Measurements from ENCODE around the gene SAMD4A.

The SAMD4A gene

DNA sequence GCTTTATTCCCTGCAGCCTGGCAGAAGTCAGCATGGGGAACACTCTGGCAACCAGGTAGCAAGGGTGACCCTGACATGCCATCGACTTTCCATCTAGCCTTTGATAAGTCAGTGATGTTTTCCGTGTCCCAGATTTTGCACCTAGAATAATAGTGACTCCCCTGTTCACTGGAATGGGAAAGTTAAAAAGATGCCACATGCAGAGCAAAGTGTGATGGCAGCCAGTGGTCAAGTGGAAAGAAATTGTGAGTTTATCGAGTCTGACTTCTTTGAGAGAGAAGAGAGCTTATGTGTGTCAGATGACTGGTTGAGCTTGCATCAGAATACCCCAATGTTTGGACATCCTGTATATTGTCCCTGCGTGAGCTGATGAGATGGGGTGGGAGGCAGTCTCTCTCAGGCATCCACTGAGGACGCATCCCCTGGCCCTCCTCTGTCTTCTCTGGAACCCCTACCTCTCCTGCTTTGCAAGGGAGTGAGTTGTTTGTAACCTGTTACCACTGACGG, 187.2 kb downstream of the SAMD4A start:
- DNase-seq (ENCODE audit: low read depth in 2 of 3, low spot score in 1 of 3) = no peak

DNA sequence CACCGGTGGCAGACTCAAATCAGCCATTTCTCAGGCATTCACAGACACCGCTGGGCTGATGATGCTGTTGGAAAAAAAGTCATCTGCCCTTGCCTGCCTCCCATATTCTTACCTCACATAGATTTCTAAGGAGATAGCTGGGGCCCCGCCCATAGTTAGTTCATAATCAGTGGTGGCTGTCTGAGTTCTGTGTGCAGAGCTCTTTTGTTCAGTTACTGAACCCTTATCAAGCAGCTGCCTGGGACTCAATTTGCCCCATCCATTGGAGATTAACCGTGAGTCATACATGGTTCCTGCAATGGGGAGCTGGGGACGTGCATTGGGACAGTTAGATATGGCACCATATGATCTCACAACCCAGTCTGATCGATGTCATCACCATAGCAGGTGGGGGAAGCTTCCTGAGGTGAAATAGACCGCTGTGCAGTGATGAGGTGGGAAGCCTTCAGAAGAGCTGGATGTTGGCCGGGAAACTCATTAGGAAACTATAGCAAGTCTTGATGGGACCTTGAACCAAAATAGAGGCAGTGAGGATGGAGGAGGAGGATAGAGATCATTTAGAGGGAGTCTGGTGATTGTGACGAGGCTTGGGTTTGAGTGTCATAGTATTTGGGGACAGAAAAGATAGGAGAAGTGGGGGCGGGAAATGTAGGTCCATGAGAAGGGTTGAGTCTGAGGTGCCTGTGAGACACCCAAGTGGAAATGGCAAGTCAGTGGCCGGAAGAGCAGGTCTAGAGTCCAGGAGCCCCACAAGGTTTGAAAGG, 187.9 kb downstream of the SAMD4A start:
- no peak for DNase-seq (ENCODE audit: low read depth in 2 of 3, low spot score in 1 of 3)

DNA sequence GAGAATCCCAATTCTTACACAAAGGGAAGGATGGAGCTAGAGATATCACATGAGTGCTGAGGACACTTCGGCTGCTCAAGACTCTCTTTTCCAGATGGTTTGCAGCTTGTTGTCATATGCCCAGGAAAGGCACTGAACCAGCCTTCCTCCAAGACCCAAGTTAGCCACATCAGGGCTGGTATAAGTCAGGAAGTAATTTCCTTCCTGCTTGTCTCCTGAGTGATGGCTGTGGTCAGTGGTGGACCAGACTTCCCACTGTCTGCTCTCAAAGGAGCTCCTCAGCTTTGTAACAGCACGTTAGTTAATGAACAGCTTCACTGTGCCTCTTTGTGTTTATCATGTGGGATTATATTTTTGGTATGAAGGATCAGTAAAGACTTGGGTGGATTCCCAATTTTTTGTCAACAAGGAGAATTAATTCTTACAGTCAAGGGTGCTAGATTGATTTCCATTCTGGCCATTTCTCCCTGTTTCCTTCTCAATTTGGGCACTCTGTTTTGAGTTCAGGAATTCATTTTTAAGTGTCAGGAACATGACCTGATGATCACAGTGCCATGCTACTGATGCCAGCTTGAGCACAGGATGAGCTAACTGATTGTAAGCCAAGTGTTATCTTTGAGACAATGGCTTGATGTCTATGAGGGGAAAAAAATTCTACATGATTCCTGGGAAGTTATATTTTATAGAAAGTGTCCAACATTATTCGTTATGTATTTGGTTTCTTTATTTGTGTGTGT, 189.9 kb downstream of the SAMD4A start:
- DNase-seq (ENCODE audit: low read depth in 2 of 3, low spot score in 1 of 3) = no peak

DNA sequence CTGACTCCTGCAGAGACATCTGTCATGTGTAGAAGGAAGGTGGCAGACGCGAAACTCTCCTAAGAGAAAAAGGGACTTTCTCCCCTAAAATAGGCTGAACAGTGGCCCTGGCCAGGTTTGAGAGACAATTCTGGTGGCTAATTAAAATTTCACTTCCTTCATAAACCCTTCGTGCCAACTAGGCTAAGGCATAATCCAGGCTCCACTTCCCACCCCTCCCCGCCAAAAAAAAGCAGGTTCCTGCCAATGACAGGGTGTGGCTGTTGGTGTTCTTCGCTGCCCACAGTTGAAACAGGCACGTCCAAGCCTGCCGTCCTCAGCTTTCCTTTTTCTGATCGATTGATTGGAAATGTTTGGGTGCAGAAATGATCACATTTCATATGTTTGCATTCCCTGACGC, 191.1 kb downstream of the SAMD4A start:
- no peak for DNase-seq (ENCODE audit: low read depth in 2 of 3, low spot score in 1 of 3)

DNA sequence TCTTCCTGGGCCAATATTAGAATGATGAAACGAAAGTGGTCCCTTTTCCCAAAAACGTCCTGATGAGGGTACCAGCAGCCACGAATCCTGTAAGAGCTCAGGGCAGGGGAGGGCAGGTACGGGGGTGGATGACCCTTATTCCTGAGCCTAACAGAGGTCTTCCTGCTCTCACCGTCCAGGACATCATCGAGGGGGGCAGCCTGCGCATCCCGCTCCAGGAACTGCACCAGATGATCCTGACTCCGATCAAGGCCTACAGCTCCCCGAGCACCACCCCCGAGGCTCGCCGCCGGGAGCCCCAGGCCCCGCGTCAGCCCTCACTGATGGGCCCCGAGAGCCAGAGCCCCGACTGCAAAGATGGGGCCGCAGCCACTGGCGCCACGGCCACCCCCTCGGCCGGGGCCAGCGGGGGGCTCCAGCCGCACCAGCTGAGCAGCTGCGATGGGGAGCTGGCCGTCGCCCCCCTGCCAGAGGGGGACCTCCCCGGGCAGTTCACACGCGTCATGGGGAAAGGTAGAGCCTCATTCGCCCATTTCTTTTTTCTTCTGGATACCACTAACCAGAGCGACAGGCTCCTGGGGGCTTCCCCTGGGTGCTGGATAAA, 193.2 kb downstream of the SAMD4A start:
- no peak for DNase-seq (ENCODE audit: low read depth in 2 of 3, low spot score in 1 of 3)

DNA sequence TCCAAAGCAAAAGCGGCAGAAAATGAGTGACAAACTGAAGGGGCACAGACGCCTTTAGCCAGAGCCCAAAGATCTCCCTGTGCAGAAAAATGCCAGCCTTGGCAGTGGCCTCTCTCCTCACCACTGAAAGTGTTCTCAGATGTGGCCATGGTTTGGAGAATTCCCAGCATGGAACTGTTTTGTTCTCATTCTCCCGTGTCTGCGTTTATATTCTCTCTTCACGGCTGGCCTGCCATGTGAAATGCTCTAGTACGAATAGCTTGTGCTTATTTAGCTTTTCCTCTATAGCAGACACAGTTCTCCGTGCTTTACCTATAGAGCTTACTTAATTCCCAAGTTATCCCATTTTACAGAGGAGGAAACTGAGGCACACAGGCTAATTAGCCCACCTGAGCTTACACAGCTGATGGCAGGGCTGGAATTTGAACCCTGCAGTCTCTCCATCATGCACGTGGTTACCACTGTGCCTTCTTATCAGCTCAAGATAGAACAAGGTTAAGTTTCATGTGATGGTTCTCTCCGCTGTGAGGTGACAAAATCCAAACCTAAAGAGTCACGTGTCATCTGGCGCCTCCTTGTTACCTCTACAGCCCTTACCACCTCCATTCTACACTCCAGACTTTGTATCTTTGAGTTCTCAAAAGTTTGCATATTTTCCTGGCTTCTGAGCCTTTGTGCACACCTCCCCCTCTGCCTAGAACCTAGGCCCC, 194.1 kb downstream of the SAMD4A start:
- DNase-seq (ENCODE audit: low read depth in 2 of 3, low spot score in 1 of 3) = no peak

DNA sequence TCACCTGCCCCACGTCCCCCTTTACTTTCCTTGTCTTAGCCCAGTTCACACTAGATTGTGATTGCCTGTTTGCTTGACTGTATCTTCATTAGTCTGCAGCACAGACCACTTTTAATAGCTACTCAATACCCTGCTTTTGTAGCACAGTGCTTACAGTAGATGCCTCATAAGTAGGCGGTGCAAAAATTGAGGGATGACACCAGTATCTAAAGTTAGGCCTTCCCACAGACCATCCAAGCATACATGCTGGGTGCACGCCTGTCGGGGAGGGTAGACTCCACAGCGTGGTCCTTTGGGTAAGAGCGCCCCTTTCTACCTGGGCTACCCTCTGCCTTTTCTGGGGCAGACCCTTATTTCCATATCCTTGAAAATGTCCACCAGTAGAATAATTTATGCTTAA, 194.9 kb downstream of the SAMD4A start:
- no peak for DNase-seq (ENCODE audit: low read depth in 2 of 3, low spot score in 1 of 3)

DNA sequence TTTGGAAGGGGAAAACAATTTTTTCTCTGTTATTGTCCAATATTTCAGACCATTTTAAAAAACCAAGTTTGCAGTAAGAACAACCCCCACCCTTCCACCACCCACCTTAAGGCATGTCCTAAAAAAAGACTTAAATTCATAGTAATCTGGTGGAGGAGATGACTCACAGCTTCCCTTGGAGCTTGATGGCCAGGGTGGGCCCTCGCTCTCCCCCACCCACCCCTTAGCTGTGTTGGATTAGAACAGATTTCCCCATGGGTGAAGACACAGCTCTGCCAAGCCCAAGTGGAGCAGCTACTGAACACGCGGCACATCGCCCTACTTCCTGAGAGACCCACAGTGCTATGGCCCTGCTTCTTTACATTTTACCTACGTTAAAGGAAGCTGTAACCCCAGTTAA, 195.4 kb downstream of the SAMD4A start:
- no peak for DNase-seq (ENCODE audit: low read depth in 2 of 3, low spot score in 1 of 3)

DNA sequence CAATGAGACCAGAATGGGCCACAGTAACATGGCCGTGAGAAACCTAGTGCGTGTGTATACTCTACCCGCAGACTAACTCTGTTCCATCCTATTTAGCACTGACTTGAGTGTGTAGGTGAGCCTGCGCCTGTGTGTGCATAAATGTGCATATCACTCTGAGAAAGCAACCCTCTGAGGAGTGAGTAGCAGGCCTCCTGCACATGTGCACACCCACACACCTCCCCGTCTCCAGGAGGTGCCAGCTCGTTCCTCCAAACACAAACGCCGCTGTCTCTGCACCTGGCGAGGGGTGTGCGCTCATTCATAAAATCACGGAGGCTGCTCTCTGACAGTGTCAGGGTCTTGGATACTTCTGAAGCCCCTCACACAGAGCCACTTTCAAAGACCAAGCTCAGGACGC, 196.8 kb downstream of the SAMD4A start:
- no peak for DNase-seq (ENCODE audit: low read depth in 2 of 3, low spot score in 1 of 3)

DNA sequence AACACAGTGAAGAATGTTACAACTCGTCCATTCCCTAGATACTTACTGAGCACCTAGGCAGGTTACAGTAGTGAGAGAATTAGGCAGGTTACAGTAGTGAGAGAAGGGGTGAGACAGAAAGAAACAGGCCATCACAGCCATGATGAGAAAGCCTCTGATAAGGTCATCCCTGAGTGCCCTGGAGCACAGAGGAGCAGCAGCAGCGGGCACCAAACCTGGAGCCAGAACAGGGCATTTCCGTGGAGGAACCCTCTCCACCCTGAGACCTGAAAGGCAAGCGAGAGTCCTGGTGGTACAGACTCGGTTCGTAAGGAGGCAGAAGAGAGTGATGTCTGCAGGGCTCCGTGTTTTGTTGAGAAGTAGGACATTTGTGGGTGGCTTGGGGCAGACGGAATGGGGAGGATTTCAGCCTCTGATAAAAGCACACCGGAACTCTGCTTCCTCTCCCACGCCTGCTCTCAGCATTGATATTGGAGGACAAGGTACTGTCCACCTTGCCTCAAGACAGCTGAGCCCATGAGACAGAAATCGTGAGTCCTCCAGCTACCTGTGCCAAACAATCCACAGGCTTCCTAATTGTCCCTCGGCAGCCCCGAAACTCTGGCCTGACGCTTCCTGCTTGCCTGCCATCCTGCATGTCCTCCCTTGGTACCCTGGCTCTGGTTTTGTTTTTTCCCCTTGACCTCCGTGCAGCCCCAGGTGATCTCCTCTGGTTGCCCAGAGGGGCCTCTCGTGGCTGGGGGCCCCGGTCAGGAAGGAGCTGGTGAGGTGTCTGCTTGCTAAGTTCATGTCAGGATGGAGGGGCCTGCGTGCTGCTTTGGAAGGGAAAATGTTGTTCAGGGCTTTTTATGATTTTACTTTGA, 199.6 kb downstream of the SAMD4A start:
- DNase-seq (ENCODE audit: low read depth in 2 of 3, low spot score in 1 of 3) = no peak

DNA sequence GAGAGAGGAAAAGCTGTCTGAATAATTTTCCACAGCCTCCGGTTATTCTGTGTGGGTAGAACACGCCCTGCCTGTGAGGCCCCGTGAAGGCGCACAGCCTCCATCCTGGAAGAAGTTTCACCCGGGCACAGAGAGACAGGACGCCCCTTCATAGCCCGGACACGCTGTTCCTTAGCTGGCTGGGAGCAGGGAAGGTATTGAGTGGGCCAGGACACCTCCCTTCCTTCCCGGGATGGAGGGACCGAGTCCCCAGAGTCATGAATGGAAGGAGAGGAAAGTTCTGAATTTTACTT, 200.2 kb downstream of the SAMD4A start:
- DNase-seq (ENCODE audit: low read depth in 2 of 3, low spot score in 1 of 3) = no peak

DNA sequence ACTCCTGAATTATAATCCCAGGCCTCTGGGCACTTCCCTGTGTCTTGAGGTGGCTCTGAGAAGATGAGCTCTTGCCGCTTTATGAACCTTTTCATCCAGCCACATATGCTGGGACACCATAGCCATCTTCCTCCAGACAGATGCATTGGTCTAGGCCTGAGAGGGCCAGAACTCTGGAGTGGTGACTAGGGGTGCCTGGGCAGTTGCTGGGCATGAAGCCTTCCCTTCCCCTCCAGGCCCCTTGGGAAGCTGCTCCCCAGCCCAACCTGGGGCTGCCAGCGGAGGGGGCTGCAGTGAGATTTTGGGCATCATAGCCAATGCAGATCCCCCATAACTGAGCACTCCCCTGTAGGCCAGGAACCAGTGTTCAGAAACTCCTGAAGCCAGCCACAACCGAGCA, 200.5 kb downstream of the SAMD4A start:
- no peak for DNase-seq (ENCODE audit: low read depth in 2 of 3, low spot score in 1 of 3)

DNA sequence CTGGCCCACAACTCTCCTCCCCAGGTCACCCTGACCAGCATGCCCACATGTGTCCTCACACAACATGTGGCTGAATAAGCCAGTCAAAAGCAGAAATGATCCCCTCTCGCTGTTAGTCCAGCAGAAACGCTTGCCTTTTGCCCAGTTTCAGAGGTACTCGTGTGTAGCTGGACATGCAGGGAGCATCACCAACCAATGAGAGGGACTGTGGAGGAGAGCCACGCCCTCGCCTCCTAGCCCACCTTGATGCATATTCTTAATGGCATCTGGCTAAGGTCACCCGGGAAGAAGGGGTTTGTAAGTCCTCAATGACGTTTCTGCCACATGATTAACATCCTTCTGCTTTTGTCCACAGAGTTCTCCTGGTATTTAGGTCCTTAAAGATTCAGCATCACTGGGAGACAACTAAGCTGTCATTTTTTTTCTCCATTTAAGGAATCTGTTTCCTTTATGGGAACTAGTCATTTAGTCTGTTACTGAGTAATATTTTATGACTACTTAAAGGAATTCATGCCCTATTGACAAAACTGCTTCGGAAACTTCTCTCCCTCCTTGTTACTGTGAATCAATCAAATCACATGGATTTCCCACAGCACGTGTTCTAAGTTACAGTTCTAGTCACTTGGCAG, 201.7 kb downstream of the SAMD4A start:
- no peak for DNase-seq (ENCODE audit: low read depth in 2 of 3, low spot score in 1 of 3)

DNA sequence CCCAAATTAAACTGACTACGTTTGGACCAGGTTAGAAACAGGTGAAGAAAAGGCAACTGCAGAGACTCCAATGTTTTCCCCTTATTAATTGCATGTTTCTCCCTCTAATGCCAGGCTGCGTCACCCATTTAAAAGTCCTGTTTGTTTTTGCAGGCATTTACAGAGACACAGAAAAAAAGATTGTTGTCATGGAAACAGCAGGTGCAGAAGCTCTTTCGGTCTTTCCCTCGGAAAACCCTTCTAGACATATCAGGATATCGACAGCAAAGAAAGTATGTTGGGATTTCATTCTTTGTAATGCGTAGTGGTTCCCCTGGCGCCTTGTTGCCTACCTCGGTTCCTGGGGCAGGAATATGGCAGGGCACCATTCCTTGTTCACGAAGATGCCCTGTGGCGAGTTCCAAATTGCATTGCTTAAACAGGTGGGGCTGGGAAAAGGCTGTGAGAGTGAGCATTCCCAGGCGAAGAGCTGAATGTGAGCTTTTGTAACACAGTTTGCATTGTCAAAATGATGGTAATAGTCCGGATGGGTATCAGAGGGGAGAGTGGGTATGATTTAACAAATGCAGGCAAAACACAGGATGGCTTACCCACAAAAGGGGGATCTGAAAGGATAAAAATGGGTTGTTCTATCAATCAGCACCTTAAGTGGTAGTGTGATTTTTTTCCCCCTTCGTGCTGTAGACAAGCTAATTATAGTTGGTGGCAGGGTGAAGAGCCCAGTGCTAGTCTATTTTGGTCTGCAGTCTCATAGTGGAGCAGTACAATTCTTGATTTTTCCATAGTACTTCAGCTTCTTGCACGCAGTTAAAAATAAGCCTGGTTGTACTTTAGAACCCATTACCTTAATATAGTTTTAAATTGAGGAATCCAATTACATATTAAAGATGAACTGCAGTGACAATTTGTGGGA, 203.3 kb downstream of the SAMD4A start:
- DNase-seq (ENCODE audit: low read depth in 2 of 3, low spot score in 1 of 3) = no peak

DNA sequence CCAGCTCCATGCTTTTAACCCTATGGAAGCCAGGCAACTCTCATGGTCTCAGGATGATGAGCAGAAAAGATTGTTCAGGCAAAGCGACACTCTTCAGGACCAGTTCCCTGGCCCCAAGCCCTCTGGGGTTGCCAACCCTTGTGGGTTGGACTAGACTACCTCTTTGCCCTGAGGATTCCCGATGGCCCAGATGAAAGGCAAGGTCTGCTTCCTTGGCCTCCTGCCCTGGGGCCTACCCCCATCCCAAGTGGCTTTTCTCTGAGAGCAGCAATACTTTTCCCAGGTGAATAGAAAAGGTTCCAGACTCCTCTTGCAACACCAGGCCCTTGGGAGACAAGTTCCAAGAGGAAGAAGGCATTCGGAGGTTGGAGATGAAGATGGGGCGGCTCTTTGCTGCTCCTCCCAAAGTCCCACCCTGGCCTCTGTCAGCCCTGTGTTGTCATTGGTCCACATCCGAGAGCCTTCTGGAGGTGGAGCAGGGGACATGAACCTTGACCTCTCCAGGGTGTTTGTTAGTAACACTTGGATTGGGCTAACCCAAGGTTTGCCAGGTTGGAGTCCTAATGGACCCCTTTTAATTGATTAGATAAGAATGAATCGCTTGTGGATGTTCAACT, 204.6 kb downstream of the SAMD4A start:
- no peak for DNase-seq (ENCODE audit: low read depth in 2 of 3, low spot score in 1 of 3)

DNA sequence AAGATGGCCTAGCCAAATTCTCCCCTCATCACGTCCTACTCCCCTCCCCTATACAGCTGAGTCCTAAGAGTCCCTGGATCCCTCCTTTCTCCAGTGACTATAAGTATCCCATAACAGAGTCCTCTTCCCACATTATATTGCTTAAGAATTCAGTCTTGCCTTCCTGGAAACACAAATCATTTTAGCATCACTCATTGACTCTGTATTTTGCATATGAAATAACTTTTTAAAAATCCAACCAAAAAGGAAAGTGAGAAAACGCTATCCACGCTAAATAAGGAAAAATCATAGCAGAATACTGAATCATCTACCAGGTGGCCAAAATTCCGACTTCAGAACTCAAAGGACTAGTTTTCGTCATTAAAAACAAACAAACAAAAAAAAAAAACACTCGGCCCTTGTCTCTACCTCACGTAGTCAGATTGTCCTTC, 205.5 kb downstream of the SAMD4A start:
- DNase-seq (ENCODE audit: low read depth in 2 of 3, low spot score in 1 of 3) = no peak

DNA sequence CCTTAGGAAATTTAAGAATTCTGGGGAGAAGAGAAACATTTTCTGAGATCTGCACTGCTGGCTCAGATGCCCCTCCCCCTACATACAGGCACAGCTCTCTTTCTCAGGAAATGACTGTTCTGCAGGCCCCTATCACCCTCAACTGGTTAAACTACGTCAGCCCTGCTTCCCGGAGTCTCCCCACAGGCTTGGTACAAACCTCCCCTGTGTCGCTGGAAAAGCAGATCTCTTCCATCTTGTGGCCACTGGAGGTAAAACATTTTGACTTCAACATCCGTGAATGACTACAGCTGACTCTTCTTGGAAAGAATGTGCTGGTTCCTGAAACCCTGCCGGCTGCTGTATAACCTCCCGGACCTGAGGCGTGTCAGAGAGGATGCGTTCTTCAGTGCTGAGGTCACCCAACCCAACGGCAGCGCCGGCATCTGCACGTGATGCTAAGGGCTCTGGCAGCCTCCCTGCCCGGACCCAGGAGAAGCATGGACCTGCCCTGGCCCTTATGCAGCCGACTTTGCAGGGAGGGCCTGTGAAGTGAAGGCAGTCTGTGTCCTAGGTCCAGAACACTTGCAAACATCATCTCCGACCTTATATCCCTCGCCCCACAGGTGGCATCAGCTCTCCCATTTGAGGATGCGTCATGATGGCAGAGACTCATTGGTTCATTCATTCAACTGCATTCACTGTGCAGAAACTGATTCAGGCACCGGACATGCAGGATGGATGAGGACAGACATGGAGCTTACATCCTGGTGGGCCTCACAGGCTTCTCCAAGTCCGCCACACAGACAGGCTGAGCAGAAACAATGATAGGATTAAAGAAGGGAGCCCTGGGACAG, 206.5 kb downstream of the SAMD4A start:
- DNase-seq (ENCODE audit: low read depth in 2 of 3, low spot score in 1 of 3) = peak; percentile 71 to 85 (median 78)

DNA sequence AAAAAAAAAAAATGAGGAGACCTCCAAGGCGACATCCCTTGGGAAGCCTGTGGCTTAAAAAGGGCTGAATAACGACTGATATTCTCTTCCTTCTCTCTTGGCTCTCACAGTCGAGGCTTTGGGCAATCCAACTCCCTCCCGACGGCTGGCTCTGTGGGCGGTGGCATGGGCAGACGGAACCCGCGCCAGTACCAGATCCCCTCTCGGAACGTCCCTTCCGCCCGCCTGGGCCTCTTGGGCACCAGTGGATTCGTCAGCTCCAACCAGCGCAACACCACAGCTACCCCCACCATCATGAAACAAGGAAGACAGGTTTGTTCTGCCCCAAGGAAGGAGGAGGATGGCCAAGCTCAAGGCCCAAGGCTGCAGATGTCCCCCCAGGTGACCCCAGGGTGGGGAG, 207.9 kb downstream of the SAMD4A start:
- DNase-seq (ENCODE audit: low read depth in 2 of 3, low spot score in 1 of 3) = no peak

Data from stimulated activated CD4-positive, alpha-beta T cell treated with anti-CD3 and anti-CD28 coated beads, Interleukin-12 subunit alpha, Interleukin-12 subunit beta, amount 100 ng/mL, for 48 hours (primary cell).